Esophagus squamous epithelium (tissue), 5 donors: ENCODE data around the gene SIGLEC8. TPM values are rescaled to one million over a fixed set of nuclear protein-coding genes. Genes with fewer than 3 reads are reported as not detected.
"Not testable (repeated sequence)": the region's sequence is repeated elsewhere in the genome, so short reads cannot be mapped to it uniquely, and the experiment has no call there.

Source experiments
- DNase-seq: peaks from one replicate; lab custom pipeline; 2025; lab: John Stamatoyannopoulos, UW
- H3K27ac ChIP-seq, 4 donors: fragments of 200-600 bp; sonication (generic); one replicate each; pipeline ENCODE4 v1.5.1; 2016 to 2019; ENCODE audit warnings: mild to moderate bottlenecking in 1 of 4
- H3K27me3 ChIP-seq, 4 donors: fragments of 200-600 bp; sonication (generic); 1 replicate in 3 of 4; 2 replicates in 1 of 4; pipeline versions ENCODE4 v1.5.1 to v1.6.0; 2017 to 2021; ENCODE audit warnings: antibody characterized with exemption in 1 of 4
- H3K36me3 ChIP-seq, 3 donors: fragments of 200-600 bp; sonication (generic); one replicate each; pipeline ENCODE4 v1.5.1; 2016 to 2019
- H3K4me1 ChIP-seq, 3 donors: fragments of 200-600 bp; sonication (generic); one replicate each; pipeline ENCODE4 v1.5.1; 2017 to 2019
- H3K4me3 ChIP-seq, 4 donors: fragments of 200-600 bp; sonication (generic); 1 replicate in 3 of 4; 2 replicates in 1 of 4; pipeline ENCODE4 v1.5.1; 2016 to 2019; ENCODE audit warnings: mild to moderate bottlenecking in 2 of 4, moderate library complexity in 1 of 4
- H3K9me3 ChIP-seq, 3 donors: fragments of 200-600 bp; sonication (generic); one replicate each; pipeline ENCODE4 v1.5.1; 2016 to 2019
- CTCF ChIP-seq, 6 experiments: fragments of 450-650 bp in 4 of 6; fragments of 200-600 bp in 2 of 6; sonication (generic) in 2 of 6; IDR thresholded peaks; one replicate each; pipeline ENCODE4 v1.5.1; 2016 to 2019; ENCODE audit warnings: antibody characterized with exemption in 6 of 6, mild to moderate bottlenecking in 4 of 6, moderate library complexity in 4 of 6
- POLR2A ChIP-seq, 4 donors: fragments of 450-650 bp; IDR thresholded peaks; one replicate each; pipeline ENCODE4 v1.6.1; 2017; ENCODE audit warnings: antibody characterized with exemption in 4 of 4, mild to moderate bottlenecking in 4 of 4, moderate library complexity in 3 of 4
- WGBS, 2 donors: methylation state at CpG; one replicate each; pipeline ENCODE4 v1.1.5; 2018; 5-methylcytosine and 5-hydroxymethylcytosine counted together
- intact Hi-C: fragments of 100-400 bp; cut with DNase I; formaldehyde crosslinking; loops from one replicate; pipeline ENCODE4 v1.15.0; 2022
- total RNA-seq, 4 donors: library from RNA; depleted of rRNA; stranded (reverse); fragments of >200 nt; gene quantifications; one replicate each; pipeline ENCODE4 v1.1.0, GENCODE V29; 2016
- donor health status: DM: yes; HTN: yes; CAD: no.

The SIGLEC8 gene
- total RNA-seq, 4 donors from 2014 or later: 0.31 to 2.5 (median 0.94) TPM

GRCh38 chr19:51469162-51469561 is 10.9 kb upstream of the SIGLEC8 start:
- no peak for TF ChIP-seq CTCF (IDR thresholded peaks at IDR 0.05)
- no peak for TF ChIP-seq POLR2A (IDR thresholded peaks at IDR 0.05)
- no peak for DNase-seq
- H3K36me3 ChIP-seq: no peaks in the 10 kb centered on the region
- no peaks in the 10 kb centered on the region for H3K9me3 ChIP-seq
- H3K4me1 ChIP-seq: no peaks in the 10 kb centered on the region
- intact Hi-C loops: no loop called here
- 43 to 75% methylated on average over 2 of the region's 4 CpGs for WGBS, 2 donors
- no peak overlapping the region for H3K4me3 ChIP-seq
- peaks cover 0 to 40% (median 1%) of the 10 kb centered on the region in 4 donors for H3K27me3 ChIP-seq
- no peak overlapping the region for H3K27ac ChIP-seq

GRCh38 chr19:51468545-51468920 is 10.3 kb upstream of the SIGLEC8 start:
- intact Hi-C loops: no loop called here
- 50 to 61% methylated on average over 2 of the region's 2 CpGs for WGBS, 2 donors
- TF ChIP-seq CTCF (IDR thresholded peaks at IDR 0.05): no peak
- TF ChIP-seq POLR2A (IDR thresholded peaks at IDR 0.05): no peak
- H3K9me3 ChIP-seq: no peaks in the 10 kb centered on the region
- no peaks in the 10 kb centered on the region for H3K4me1 ChIP-seq
- no peaks in the 10 kb centered on the region for H3K36me3 ChIP-seq
- no peak for DNase-seq
- H3K27me3 ChIP-seq: peaks cover 0 to 37% (median 1%) of the 10 kb centered on the region in 4 donors
- H3K4me3 ChIP-seq: no peak overlapping the region
- H3K27ac ChIP-seq: no peak overlapping the region

- no peaks in the 10 kb centered on the region for H3K4me1 ChIP-seq
- DNase-seq: no peak
- no peaks in the 10 kb centered on the region for H3K9me3 ChIP-seq
- no peak overlapping the region for H3K4me3 ChIP-seq
- no peak overlapping the region for H3K27ac ChIP-seq
- 47 to 48% methylated on average over 3 to 4 of the region's 4 CpGs for WGBS, 2 donors
- H3K27me3 ChIP-seq: peaks cover 0 to 38% (median 1%) of the 10 kb centered on the region in 4 donors
- intact Hi-C loops: no loop called here
- H3K36me3 ChIP-seq: no peaks in the 10 kb centered on the region
- no peak for TF ChIP-seq POLR2A (IDR thresholded peaks at IDR 0.05)
- no peak for TF ChIP-seq CTCF (IDR thresholded peaks at IDR 0.05)
Measured at GRCh38 chr19:51467864-51468544, 9.8 kb upstream of the SIGLEC8 start.

- Histone ChIP-seq H3K4me3 (no peak overlapping the region), H3K9me3 (no peaks in the 10 kb centered on the region), H3K36me3 (no peaks in the 10 kb centered on the region), H3K27ac (no peak overlapping the region), H3K27me3 (peaks cover 0 to 39% (median 1%) of the 10 kb centered on the region in 4 donors), H3K4me1 (no peaks in the 10 kb centered on the region)
- DNase-seq: no peak
- WGBS, 2 donors: 45 to 47% methylated on average over 3 of the region's 3 CpGs
- no peak for TF ChIP-seq CTCF (IDR thresholded peaks at IDR 0.05)
- no peak for TF ChIP-seq POLR2A (IDR thresholded peaks at IDR 0.05)
- intact Hi-C loops: no loop called here
Measured at GRCh38 chr19:51466723-51467122, 8.5 kb upstream of the SIGLEC8 start.

- intact Hi-C loops, DNase-seq: not testable (repeated sequence)
Measured at GRCh38 chr19:51463976-51464581, 5.8 kb upstream of the SIGLEC8 start.

More at GRCh38 chr19:51463976-51464581, 5.8 kb upstream of the SIGLEC8 start:
- 28 to 48% methylated on average over 15 of the region's 33 CpGs for WGBS, 2 donors
- not testable (repeated sequence) for H3K4me3 ChIP-seq, H3K27ac ChIP-seq, H3K4me1 ChIP-seq, H3K36me3 ChIP-seq, H3K9me3 ChIP-seq
- H3K27me3 ChIP-seq: peaks cover 0 to 47% (median 1%) of the 10 kb centered on the region in 4 donors
